GM19025 (cell line): ENCODE results near the gene CMTM3.
"Not testable (repeated sequence)": the region's sequence is repeated elsewhere in the genome, so short reads cannot be mapped to it uniquely, and the experiment has no call there.

Experiments used
- ATAC-seq: cut with Tn5 transposase; IDR thresholded peaks from one replicate; pipeline ENCODE4 v1.9.1; 2021; ENCODE audit warnings: mild to moderate bottlenecking, low read depth, moderate library complexity; ENCODE audit not compliant: unreplicated experiment

The CMTM3 gene

DNA sequence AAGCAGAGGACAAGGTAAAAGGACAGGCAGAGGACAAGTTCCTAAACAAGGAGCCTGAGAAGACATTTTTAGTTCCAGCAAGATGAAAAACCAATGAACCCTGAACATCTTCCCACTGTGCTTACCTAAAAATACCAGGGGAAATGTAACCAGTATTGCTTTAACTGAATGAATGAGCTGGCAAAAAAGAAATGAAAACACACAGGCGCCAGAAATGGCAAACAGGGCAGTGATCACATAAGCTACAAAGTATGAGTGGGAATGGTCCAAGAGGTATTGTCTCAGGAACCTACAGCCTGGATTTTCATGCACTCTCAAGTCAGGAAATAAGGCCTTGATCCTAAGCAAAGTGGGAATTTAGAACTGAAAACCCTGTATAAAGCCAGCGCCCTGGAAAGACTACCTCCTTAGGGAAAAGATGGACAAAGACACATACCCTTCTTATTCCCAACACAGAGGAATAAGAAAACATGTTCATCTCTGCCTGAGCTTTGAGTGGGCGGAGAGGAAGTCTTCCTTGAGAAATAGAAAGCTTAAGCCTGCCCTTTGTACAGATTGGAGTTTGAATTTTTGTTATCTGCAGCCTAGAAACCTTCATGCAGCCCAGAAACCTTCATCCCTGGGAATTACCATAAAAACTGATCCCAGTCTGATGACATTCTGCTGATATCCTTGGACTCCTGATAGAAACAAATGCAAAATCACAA is 23.1 kb upstream of the CMTM3 start:
- ATAC-seq, result no peak

DNA sequence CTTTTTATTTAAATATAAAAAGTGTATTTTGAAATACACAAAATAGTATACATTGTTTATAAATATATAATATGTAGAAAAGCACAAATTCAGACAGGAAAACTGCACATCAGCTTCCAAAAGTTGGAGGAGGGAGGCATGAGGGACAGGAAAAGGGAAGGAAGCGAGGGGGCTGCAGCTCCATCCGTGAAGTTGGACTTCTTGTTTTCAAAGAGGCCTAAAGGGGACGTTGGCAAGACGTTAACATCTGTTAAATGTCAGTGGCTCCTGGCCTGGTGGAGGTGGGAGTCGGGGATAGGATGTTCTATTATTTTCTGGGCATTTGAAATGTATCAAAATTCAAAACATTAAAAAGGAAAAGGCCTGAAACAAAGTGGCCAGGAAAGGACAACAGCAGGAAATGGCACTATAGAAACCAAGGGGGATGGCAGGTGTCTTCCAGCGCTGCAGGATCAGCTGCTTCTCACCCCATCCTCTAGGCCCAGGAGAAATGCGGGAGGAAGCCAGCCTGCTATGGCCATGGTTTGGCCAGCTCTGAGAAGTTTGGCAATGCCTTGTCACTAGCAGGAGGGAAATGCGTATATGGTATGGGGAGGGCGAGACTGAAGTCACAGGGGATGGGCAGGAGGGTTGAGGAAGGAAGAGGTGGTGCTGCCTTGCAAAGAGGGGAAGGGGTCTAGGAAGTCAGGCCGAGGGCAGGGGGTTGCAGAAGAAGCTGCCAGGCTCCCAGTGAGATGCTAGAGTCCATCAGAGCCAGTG is 18.8 kb upstream of the CMTM3 start:
- no peak for ATAC-seq

- ATAC-seq, result no peak
Measured at GRCh38 chr16:66587881-66588600, 16.5 kb upstream of the CMTM3 start.

DNA sequence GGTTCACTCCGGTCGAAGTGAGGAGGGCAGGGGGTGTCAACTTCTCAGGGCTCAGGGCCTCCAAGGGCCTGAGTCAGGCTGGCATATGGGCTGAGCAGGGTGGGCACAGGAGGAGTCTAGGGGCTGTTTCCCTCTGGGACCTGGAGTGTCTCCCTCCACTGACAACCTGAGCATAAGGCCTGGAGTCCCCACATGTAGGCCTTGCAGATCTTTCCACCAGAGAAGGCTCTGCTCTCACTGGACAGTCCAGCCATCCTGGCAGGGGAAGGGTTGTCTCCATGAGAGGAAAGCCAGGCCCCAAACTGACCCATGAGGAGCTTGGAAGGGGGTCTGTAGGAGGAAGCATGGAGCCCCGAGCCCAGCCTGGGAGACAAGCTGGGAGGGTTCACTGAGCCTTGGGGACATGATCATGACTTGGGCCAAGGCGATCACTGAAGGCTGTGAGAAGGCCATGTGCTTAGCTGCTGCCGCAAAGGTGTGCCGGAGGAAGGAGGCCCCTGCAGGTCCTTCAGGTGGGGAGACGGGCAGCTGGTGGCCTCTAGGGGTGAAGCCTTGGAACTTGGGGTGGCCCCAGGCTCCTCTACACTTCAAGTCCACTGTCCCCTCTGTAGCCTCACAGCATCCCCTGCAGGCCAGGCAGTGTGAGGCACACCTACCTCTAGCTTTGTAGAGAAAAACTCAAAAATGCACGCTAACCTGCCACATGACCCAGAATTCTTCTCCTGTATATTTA is 15.4 kb upstream of the CMTM3 start:
- ATAC-seq, result no peak

DNA sequence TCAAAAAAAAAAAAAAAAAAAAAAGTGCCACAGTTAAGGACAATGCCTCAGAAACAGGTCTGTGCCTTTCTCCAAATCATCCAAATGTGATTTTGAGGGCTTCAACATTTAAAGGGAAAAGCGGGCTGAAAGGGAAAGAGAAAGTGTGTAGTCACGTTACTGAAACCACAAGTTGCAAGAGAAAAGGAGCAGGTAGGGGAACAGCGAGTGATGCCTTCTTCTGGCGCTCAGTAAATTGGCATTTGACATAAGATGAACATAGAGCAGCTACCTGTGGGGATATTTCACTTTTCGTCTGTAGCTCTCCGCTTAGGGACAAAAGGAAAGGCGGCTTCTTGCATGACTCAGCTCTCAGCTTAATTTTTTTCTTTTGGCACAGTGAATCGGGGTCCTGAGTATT is 14.2 kb upstream of the CMTM3 start:
- ATAC-seq, result no peak

GRCh38 chr16:66591018-66591417 is 13.5 kb upstream of the CMTM3 start:
- no peak for ATAC-seq

DNA sequence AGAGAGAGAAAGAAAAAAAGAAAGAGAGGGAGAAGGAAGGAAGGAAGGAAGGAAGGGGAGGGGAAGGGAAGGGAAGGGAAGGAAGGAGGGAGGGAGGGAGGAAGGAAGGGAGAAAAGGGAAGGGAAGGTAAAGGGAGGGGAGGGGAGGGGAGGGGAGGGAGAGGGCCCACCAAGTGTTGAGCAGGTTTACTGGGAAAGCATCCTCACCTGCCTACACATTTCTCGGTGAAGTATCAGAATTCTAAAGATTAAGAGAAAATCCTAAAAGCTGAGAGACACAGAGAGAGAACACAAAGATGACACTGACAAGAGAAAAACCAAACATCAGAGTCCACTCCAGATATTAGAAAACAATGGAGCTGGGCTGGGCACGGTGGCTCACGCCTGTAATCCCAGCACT is 12.3 kb upstream of the CMTM3 start:
- ATAC-seq, result no peak

- ATAC-seq, result no peak
Measured at GRCh38 chr16:66592814-66593213, 11.7 kb upstream of the CMTM3 start.

GRCh38 chr16:66594739-66595138 is 9.8 kb upstream of the CMTM3 start:
- ATAC-seq, result no peak

GRCh38 chr16:66596559-66596958 is 7.9 kb upstream of the CMTM3 start:
- ATAC-seq, result not testable (repeated sequence)

- ATAC-seq, result no peak
Measured at GRCh38 chr16:66596986-66597848, 7.3 kb upstream of the CMTM3 start.

- no peak for ATAC-seq
Measured at GRCh38 chr16:66598111-66598510, 6.4 kb upstream of the CMTM3 start.

DNA sequence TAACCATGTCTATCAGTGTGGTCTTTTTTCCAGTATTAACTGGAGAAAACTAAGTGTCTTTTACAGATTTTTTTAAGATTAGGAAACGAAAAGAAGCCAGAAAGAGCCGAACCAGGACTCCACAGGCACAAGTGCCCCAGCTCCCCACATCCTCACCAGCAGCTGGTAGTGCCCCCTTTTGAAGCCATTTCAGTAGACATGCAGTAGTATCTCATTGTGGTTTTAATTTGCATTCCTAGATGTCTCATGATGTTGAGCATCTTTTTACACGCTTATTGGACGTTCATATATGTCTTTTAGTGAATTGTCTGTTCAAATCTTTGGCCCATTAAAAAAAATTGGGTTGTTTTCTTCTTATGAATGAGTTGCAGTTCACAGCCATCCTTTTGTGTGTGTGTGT is 4.8 kb upstream of the CMTM3 start:
- ATAC-seq, result no peak

DNA sequence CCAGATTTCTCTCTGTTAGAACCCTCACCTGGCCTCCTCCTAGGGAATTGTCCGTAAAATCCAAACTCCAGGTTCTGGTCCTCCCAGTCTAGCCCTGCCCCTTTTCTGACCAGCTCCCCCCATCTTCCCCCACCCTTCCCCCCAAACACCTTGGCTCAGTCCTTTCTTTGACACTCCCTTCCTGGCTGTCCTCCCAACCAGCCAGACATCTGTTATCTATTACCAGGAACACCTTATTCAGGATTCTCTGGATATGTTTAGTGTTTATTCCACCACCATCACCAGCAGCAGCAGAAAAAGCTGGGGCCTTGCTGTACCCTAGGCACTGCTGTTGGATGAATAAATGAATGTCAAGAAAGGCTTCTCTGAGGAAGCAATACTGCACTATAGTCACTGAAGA is 4.0 kb upstream of the CMTM3 start:
- no peak for ATAC-seq

- no peak for ATAC-seq
Measured at GRCh38 chr16:66601471-66601870, 3.0 kb upstream of the CMTM3 start.

DNA sequence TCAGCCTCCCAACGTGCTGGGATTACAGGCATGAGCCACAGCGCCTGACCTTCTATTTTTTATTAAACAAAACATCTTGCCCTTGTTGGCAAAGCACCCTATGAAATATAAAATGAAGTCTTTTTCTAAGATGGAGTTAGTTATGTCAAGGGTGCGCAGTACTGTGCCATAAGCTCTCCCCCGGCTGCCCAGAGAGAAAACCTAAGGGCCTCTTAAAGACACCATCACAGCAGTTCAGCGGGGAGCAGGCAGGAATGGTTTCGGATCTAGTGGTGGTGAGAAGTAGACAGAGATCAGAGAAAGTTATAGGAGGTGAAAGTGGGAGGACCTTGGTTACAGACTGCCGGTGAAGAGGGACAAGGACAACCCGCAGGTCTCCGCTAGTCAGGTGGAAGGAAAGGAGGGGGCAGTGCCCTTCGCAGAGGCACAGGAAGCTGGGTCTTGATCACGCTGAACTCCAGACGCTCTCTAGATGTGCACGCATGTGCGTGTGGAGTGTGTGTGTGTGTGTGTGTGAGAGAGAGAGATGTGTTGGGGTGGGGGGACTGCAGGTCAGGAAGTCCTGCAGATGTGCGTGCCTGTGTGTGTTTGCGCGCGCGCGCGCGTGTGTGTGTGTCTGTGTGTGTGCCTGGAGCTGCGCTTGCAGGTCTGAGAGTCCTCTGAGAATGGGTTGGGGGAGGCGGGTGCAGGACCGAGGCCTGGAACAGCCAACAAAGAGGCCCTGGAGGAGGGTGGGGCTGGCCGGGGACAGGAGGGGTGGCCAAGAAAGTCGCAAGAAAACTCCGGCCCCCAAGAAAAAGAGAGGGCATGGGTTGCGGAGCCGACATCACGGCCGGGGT is 748 bp upstream of the CMTM3 start:
- no peak for ATAC-seq

- ATAC-seq, result no peak
Measured at GRCh38 chr16:66605177-66605978, 874 bp downstream of the CMTM3 start.
